H1 (cell line): ENCODE data around the gene ATM. TPM values are rescaled to one million over a fixed set of nuclear protein-coding genes. Genes with fewer than 3 reads are reported as not detected.

ENCODE experiments used
- polyA plus RNA-seq, 7 experiments: library from polyadenylated mRNA; depleted of rRNA in 3 of 7; stranded (reverse) in 5 of 7; unstranded in 2 of 7; fragments of >200 nt in 5 of 7; fragments of 200-250 nt in 2 of 7; gene quantifications; 1 replicate in 5 of 7; 2 replicates in 1 of 7; 4 replicates in 1 of 7; pipeline versions ENCODE4 v1.2.1 to v1.2.3, GENCODE V29; 2011 to 2013; ENCODE audit warnings: missing spikeins in 2 of 7, mixed read lengths in 2 of 7
- total RNA-seq: library from RNA; stranded (reverse); fragmentation: NEBNext Ultra II Directional; extraction: Animal tissue kit (Norgen Biotek cat#: 25700); gene quantifications from 2 replicates; pipeline ENCODE4 v1.2.1, GENCODE V29; 2021
- TF ChIP-seq, protein P1 (sequence below): fragments of 300-600 bp; sonication (generic); IDR thresholded peaks from 2 replicates; pipeline ENCODE4 v1.7.1; 2012; ENCODE audit warnings: low read length, moderate library complexity, mild to moderate bottlenecking, inconsistent platforms; ENCODE audit not compliant: insufficient replicate concordance
- TF ChIP-seq, protein P2 (sequence below): IDR thresholded peaks from 2 replicates; pipeline ENCODE4 v1.6.1; 2011; ENCODE audit warnings: low read depth, mild to moderate bottlenecking, low read length; ENCODE audit not compliant: insufficient read depth

ATM gene
- total and polyA plus RNA-seq, 2 of the 8 experiments (the other 6 are each of a cell fraction or from before 2014, with no cell fraction given) = 14.9 to 55.4 TPM

DNA sequence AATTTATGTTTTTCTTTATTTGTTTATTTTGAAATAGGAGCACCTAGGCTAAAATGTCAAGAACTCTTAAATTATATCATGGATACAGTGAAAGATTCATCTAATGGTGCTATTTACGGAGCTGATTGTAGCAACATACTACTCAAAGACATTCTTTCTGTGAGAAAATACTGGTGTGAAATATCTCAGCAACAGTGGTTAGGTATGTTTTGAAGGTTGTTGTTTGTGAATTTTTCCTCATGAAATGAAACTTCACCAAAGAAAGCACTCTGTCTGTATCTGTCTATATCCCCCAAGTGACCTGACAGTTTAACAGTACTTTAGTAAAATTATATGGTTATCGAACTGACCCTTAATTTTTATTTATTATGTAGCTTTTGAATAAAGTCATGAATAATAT is 12.8 kb downstream of the ATM start (continued):
- TF ChIP-seq, protein P1, sequence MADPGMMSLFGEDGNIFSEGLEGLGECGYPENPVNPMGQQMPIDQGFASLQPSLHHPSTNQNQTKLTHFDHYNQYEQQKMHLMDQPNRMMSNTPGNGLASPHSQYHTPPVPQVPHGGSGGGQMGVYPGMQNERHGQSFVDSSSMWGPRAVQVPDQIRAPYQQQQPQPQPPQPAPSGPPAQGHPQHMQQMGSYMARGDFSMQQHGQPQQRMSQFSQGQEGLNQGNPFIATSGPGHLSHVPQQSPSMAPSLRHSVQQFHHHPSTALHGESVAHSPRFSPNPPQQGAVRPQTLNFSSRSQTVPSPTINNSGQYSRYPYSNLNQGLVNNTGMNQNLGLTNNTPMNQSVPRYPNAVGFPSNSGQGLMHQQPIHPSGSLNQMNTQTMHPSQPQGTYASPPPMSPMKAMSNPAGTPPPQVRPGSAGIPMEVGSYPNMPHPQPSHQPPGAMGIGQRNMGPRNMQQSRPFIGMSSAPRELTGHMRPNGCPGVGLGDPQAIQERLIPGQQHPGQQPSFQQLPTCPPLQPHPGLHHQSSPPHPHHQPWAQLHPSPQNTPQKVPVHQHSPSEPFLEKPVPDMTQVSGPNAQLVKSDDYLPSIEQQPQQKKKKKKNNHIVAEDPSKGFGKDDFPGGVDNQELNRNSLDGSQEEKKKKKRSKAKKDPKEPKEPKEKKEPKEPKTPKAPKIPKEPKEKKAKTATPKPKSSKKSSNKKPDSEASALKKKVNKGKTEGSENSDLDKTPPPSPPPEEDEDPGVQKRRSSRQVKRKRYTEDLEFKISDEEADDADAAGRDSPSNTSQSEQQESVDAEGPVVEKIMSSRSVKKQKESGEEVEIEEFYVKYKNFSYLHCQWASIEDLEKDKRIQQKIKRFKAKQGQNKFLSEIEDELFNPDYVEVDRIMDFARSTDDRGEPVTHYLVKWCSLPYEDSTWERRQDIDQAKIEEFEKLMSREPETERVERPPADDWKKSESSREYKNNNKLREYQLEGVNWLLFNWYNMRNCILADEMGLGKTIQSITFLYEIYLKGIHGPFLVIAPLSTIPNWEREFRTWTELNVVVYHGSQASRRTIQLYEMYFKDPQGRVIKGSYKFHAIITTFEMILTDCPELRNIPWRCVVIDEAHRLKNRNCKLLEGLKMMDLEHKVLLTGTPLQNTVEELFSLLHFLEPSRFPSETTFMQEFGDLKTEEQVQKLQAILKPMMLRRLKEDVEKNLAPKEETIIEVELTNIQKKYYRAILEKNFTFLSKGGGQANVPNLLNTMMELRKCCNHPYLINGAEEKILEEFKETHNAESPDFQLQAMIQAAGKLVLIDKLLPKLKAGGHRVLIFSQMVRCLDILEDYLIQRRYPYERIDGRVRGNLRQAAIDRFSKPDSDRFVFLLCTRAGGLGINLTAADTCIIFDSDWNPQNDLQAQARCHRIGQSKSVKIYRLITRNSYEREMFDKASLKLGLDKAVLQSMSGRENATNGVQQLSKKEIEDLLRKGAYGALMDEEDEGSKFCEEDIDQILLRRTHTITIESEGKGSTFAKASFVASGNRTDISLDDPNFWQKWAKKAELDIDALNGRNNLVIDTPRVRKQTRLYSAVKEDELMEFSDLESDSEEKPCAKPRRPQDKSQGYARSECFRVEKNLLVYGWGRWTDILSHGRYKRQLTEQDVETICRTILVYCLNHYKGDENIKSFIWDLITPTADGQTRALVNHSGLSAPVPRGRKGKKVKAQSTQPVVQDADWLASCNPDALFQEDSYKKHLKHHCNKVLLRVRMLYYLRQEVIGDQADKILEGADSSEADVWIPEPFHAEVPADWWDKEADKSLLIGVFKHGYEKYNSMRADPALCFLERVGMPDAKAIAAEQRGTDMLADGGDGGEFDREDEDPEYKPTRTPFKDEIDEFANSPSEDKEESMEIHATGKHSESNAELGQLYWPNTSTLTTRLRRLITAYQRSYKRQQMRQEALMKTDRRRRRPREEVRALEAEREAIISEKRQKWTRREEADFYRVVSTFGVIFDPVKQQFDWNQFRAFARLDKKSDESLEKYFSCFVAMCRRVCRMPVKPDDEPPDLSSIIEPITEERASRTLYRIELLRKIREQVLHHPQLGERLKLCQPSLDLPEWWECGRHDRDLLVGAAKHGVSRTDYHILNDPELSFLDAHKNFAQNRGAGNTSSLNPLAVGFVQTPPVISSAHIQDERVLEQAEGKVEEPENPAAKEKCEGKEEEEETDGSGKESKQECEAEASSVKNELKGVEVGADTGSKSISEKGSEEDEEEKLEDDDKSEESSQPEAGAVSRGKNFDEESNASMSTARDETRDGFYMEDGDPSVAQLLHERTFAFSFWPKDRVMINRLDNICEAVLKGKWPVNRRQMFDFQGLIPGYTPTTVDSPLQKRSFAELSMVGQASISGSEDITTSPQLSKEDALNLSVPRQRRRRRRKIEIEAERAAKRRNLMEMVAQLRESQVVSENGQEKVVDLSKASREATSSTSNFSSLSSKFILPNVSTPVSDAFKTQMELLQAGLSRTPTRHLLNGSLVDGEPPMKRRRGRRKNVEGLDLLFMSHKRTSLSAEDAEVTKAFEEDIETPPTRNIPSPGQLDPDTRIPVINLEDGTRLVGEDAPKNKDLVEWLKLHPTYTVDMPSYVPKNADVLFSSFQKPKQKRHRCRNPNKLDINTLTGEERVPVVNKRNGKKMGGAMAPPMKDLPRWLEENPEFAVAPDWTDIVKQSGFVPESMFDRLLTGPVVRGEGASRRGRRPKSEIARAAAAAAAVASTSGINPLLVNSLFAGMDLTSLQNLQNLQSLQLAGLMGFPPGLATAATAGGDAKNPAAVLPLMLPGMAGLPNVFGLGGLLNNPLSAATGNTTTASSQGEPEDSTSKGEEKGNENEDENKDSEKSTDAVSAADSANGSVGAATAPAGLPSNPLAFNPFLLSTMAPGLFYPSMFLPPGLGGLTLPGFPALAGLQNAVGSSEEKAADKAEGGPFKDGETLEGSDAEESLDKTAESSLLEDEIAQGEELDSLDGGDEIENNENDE = no peak
- TF ChIP-seq, protein P2, sequence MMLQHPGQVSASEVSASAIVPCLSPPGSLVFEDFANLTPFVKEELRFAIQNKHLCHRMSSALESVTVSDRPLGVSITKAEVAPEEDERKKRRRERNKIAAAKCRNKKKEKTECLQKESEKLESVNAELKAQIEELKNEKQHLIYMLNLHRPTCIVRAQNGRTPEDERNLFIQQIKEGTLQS = no peak
